Measurements from ENCODE around the gene EIF2B5. TPM values are rescaled to one million over a fixed set of nuclear protein-coding genes. Genes with fewer than 3 reads are reported as not detected.
A peak's percentile ranks its signal among the peaks of the same experiment; 100 is the strongest.

Gene EIF2B5
- total and polyA plus RNA-seq, 9 of the 15 experiments (the other 6 are each of a cell fraction or from before 2014, with no cell fraction given): 19.1 to 92.4 (median 74.0) TPM

GRCh38 chr3:184186184-184186901 lies 51.2 kb downstream of the EIF2B5 start, which contains the start of gene ABCF3 (continued):
- TF ChIP-seq CGGBP1 (CRISPR knock-in tag; IDR thresholded peaks at IDR 0.05): no peak
- TF ChIP-seq IRF1 (CRISPR knock-in tag; IDR thresholded peaks at IDR 0.05; ENCODE audit: borderline replicate concordance): no peak
- no peak for TF ChIP-seq ZNF717 (CRISPR knock-in tag; IDR thresholded peaks at IDR 0.05)
- TF ChIP-seq TAF9B (IDR thresholded peaks at IDR 0.05; ENCODE audit: partially characterized antibody): no peak
- no peak for TF ChIP-seq TFAM (CRISPR knock-in tag; conservative IDR thresholded peaks at IDR 0.05)
- no peak for TF ChIP-seq ZNF740 (CRISPR knock-in tag; IDR thresholded peaks at IDR 0.05)
- TF ChIP-seq ZNF740 (tag; IDR thresholded peaks at IDR 0.05): no peak
- TF ChIP-seq ZBTB33 (CRISPR knock-in tag; IDR thresholded peaks at IDR 0.05): peak; percentile 45; the same call in 1 of the 2 replicates
- no peak for TF ChIP-seq RERE (CRISPR knock-in tag; IDR thresholded peaks at IDR 0.05; ENCODE audit: borderline replicate concordance)
- TF ChIP-seq MCM2 (IDR thresholded peaks at IDR 0.05; ENCODE audit: low read depth): no peak
- TF ChIP-seq MBD1 (CRISPR knock-in tag; IDR thresholded peaks at IDR 0.05): no peak
- no peak for TF ChIP-seq SRSF7 (optimal IDR thresholded peaks at IDR 0.05; ENCODE audit: low read depth, low read length)
- TF ChIP-seq EP400 (IDR thresholded peaks at IDR 0.05): 0 out of 2 replicates have a peak, but pooled peaks have one; percentile 1
- no peak for TF ChIP-seq ZSCAN32 (CRISPR knock-in tag; IDR thresholded peaks at IDR 0.05)
- TF ChIP-seq ATF1 (CRISPR knock-in tag; IDR thresholded peaks at IDR 0.05): no peak
- TF ChIP-seq ATF1 (tag; IDR thresholded peaks at IDR 0.05): peak; percentile 67
- no peak for TF ChIP-seq SRSF9 (IDR thresholded peaks at IDR 0.05; ENCODE audit: borderline replicate concordance, low read depth, low read length)
